GM21381 (cell line): Measurements from ENCODE around the gene FNDC7.
"Not testable (repeated sequence)": the region's sequence is repeated elsewhere in the genome, so short reads cannot be mapped to it uniquely, and the experiment has no call there.

Experiments
- ATAC-seq: cut with Tn5 transposase; IDR thresholded peaks from one replicate; pipeline ENCODE4 v1.9.1; 2021; ENCODE audit warnings: mild to moderate bottlenecking, moderate library complexity; ENCODE audit not compliant: unreplicated experiment

The FNDC7 gene

GRCh38 chr1:108734171-108734865, 21.6 kb downstream of the FNDC7 start:
- no peak for ATAC-seq

- no peak for ATAC-seq
These were observed 29.5 kb downstream of the FNDC7 start for GRCh38 chr1:108742253-108742652.

- ATAC-seq: no peak
These were observed 33.3 kb downstream of the FNDC7 start for GRCh38 chr1:108745980-108746381.

- ATAC-seq: peak; percentile 85
These were observed 33.9 kb downstream of the FNDC7 start, which contains the start of gene STXBP3 for GRCh38 chr1:108746382-108747170. TSS of gene STXBP3 (plus strand) at chr1:108746674. CDS start at chr1:108746738, 64 bp downstream.

GRCh38 chr1:108747171-108747850, 34.6 kb downstream of the FNDC7 start:
- ATAC-seq: peak; percentile 26

- ATAC-seq: no peak
These were observed 35.2 kb downstream of the FNDC7 start for GRCh38 chr1:108747898-108748297.

GRCh38 chr1:108749081-108749480, 36.4 kb downstream of the FNDC7 start:
- no peak for ATAC-seq

- ATAC-seq: no peak
These were observed 37.9 kb downstream of the FNDC7 start for GRCh38 chr1:108750476-108751181.

- ATAC-seq: no peak
These were observed 40.7 kb downstream of the FNDC7 start for GRCh38 chr1:108753363-108753762.

GRCh38 chr1:108758796-108759195, 46.1 kb downstream of the FNDC7 start:
- no peak for ATAC-seq

GRCh38 chr1:108767115-108767514, 54.4 kb downstream of the FNDC7 start:
- no peak for ATAC-seq

GRCh38 chr1:108767708-108768107, 55.0 kb downstream of the FNDC7 start:
- ATAC-seq: no peak

- no peak for ATAC-seq
These were observed 65.1 kb downstream of the FNDC7 start for GRCh38 chr1:108777839-108778238.

- no peak for ATAC-seq
These were observed 66.7 kb downstream of the FNDC7 start for GRCh38 chr1:108779455-108779854.

- ATAC-seq: no peak
These were observed 68.3 kb downstream of the FNDC7 start for GRCh38 chr1:108780937-108781574.

- not testable (repeated sequence) for ATAC-seq
These were observed 68.9 kb downstream of the FNDC7 start for GRCh38 chr1:108781575-108781944.

- no peak for ATAC-seq
These were observed 72.6 kb downstream of the FNDC7 start for GRCh38 chr1:108785264-108785663.

- no peak for ATAC-seq
These were observed 73.2 kb downstream of the FNDC7 start for GRCh38 chr1:108785880-108786279.

- no peak for ATAC-seq
These were observed 79.1 kb downstream of the FNDC7 start for GRCh38 chr1:108791790-108792189.
